HG03135 (cell line): Measurements from ENCODE around the gene LAMTOR4.
A peak's percentile ranks its signal among the peaks of the same experiment; 100 is the strongest.

Experiments used
- ATAC-seq: cut with Tn5 transposase; IDR thresholded peaks from one replicate; pipeline ENCODE4 v1.9.1; 2021; ENCODE audit warnings: mild to moderate bottlenecking, moderate library complexity; ENCODE audit not compliant: unreplicated experiment

The LAMTOR4 gene

GRCh38 chr7:100148559-100149328, at the start of gene LAMTOR4:
LAMTOR4 (plus strand) TSS chr7:100148918; CDS start chr7:100148973, 55 bp downstream.
- ATAC-seq, result peak; percentile 98

- no peak for ATAC-seq
Observed at GRCh38 chr7:100099452-100099851, 49.3 kb upstream of the LAMTOR4 start.

GRCh38 chr7:100100420-100101015, 48.2 kb upstream of the LAMTOR4 start:
- peak; percentile 57 for ATAC-seq

- peak; percentile 80 for ATAC-seq
Observed at GRCh38 chr7:100101016-100101862, 47.5 kb upstream of the LAMTOR4 start, which contains the start of the genes AP4M1 and MCM7. AP4M1 (plus strand) TSS chr7:100101643; CDS start chr7:100101715, 72 bp downstream. MCM7 (minus strand) TSS chr7:100101397; CDS start chr7:100101294, 103 bp downstream.

- ATAC-seq, result no peak
Observed at GRCh38 chr7:100102950-100103840, 45.5 kb upstream of the LAMTOR4 start.

GRCh38 chr7:100105534-100105933, 43.2 kb upstream of the LAMTOR4 start:
- no peak for ATAC-seq

GRCh38 chr7:100106633-100107032, 42.1 kb upstream of the LAMTOR4 start:
- no peak for ATAC-seq

GRCh38 chr7:100107125-100107737, 41.5 kb upstream of the LAMTOR4 start:
- ATAC-seq, result no peak

- no peak for ATAC-seq
Observed at GRCh38 chr7:100107890-100108289, 40.8 kb upstream of the LAMTOR4 start.

GRCh38 chr7:100109521-100110163, 39.1 kb upstream of the LAMTOR4 start:
- no peak for ATAC-seq

- ATAC-seq, result no peak
Observed at GRCh38 chr7:100111156-100111555, 37.6 kb upstream of the LAMTOR4 start.

- ATAC-seq, result no peak
Observed at GRCh38 chr7:100111914-100112313, 36.8 kb upstream of the LAMTOR4 start.

GRCh38 chr7:100115026-100115425, 33.7 kb upstream of the LAMTOR4 start:
- ATAC-seq, result no peak

GRCh38 chr7:100118388-100119071, 30.2 kb upstream of the LAMTOR4 start:
- ATAC-seq, result no peak

- ATAC-seq, result peak; percentile 64
Observed at GRCh38 chr7:100119072-100119969, 29.4 kb upstream of the LAMTOR4 start, which contains the start of the genes CNPY4 and TAF6. CNPY4 (plus strand) TSS chr7:100119634; CDS start chr7:100119745, 111 bp downstream. TAF6 (minus strand) TSS chr7:100119358; CDS start chr7:100114209, 5,149 bp downstream.

- peak; percentile 26 for ATAC-seq
Observed at GRCh38 chr7:100119970-100120732, 28.6 kb upstream of the LAMTOR4 start.

GRCh38 chr7:100120733-100121036, 28.0 kb upstream of the LAMTOR4 start:
- no peak for ATAC-seq
